ENCODE results near the gene ADAMTSL5. TPM values are rescaled to one million over a fixed set of nuclear protein-coding genes. Genes with fewer than 3 reads are reported as not detected.

ADAMTSL5 gene
- total RNA-seq, 1 experiment from 2014 or later, result 1.6 TPM

DNA sequence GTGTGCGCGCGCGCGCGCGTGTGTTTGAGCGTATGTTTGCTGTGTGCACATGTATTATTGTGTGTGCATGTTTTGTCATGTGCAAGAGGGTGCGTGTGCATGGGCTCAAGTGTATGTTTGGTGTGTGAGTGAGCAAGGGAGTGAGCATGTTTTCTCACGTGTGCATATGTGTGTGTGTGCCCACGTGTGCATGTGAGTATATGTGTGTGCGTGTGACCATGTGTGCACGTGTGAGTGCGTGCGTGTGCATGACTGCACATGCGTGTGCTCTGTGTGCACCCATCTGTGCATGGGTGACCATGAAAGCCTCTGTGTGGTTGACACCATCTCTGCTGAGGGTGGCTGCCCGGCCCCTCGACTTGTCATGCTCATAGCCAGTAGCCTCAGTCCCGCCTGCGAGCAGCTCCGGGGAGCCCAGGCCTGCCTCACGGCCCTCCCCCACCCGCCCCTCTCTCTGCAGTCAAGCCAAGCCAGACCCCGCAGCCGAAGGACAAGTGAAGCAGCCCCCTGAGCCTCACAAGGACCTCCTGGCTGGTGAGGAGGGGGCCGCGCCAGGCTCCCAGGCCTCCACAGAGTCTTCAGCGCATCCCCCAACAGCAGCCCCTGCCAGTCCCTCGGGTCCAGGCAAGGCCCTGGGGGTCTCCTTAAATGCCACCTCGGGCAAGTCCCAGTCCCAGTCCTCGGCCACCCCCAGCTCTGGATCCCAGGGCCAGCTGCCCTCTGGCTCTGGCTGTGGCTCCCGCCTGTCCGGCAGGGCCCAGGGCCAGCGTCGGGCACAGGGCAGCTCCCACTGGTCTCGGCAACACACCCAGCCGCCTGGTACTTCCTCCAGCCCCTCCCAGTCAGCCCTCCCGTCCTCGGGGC lies 15.9 kb downstream of the ADAMTSL5 start:
- no peak for DNase-seq (ENCODE audit: low read depth)

DNA sequence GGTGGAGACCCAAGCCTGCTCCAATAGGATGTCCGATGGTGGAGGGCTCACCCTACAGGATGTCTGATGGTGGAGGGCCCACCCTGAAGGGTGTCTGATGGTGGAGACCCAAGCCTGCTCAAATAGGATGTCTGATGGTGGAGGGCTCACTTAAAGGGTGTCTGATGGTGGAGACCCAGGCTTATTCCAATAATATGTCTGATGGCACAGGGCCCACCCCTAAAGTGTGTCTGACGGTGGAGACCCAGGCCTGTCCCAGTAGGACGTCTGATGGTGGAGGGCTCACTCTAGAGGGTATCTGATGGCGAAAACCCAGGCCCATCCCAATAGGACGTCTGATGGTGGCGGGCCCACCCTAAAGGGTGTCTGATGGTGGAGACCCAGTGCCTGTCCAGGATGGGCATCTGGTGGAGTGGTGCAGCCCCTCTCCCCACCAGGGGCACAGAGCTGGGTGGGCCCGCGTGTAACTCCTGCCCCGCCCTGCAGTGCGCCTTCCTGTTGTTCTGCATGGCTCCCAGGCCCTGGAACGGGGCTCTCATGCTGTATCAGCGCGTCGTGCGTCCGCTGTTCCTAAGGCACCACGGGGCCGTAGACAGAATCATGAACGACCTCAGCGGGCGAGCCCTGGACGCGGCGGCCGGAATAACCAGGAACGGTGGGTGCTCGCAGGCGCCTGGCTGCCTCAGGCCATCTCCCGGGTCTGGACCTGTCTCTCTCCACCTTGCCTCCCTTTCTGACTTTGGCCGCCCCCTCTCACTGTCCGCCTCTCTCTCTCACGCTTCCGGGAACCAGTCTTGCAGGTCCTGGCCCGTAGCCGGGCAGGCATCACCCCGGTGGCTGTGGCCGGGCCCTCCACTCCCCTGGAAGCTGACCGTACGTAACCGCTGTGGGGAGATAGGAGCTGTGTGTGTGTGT lies 16.8 kb downstream of the ADAMTSL5 start:
- DNase-seq (ENCODE audit: low read depth), result no peak

DNA sequence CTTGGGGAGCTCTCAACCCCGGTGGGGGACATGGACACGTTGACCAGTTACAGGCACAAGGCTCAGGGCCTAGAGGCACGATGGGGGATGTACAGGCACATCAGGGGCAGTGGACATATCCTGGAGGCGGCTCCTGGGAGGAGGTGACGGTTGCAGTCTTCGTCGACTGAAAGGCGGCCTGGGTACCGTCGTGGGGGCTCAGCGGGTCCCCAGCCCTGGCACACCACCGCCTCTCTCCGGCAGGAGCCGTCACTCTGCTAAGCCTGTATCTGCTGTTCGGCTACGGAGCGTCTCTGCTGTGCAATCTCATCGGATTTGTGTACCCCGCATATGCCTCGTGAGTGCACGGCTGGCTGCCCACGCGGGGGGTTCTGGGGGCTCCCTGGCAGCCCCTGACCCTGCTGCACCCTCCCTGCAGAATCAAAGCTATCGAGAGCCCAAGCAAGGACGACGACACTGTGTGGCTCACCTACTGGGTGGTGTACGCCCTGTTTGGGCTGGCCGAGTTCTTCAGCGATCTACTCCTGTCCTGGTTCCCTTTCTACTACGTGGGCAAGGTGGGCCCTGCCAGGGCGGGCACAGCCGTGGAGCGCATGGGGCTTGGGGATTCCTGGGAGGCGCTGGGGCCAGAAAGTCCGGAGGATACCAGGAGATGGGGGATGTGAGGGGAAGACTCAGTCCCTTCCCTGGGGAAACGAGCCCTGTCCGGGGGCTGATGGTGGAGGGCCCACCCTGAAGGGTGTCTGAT lies 17.6 kb downstream of the ADAMTSL5 start:
- DNase-seq (ENCODE audit: low read depth), result no peak

DNA sequence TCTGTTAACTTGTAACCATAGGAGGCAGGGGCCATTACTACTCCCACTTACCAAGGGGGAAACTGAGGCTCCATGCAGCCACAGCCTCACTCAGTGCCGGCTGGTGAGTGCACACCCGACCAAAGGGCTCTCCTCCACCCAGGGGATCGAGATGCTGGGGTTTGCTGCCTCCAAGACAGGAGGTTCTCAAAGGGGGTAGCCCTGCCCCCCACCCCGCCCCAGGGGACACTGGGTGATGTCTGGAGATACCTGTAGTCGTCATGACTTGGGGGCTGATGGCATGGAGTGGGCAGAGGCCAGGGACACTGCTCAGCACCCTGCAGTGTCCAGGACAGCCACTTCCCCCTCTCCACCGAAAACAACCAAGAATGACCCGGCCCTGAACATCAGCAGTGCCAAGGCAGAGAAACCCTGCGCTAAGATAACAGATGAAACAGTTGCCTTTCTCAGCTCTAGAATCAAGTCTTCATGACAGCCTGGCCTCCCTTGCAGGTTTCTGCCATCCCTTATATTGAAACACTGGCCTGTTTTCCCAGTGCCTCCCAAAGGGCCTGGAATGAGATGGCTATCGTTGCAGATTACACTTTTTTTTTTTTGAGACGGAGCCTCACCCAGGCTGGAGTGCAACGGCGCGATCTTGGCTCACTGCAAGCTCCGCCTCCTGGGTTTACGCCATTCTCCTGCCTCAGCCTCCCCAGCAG lies 18.6 kb downstream of the ADAMTSL5 start:
- no peak for DNase-seq (ENCODE audit: low read depth)

DNA sequence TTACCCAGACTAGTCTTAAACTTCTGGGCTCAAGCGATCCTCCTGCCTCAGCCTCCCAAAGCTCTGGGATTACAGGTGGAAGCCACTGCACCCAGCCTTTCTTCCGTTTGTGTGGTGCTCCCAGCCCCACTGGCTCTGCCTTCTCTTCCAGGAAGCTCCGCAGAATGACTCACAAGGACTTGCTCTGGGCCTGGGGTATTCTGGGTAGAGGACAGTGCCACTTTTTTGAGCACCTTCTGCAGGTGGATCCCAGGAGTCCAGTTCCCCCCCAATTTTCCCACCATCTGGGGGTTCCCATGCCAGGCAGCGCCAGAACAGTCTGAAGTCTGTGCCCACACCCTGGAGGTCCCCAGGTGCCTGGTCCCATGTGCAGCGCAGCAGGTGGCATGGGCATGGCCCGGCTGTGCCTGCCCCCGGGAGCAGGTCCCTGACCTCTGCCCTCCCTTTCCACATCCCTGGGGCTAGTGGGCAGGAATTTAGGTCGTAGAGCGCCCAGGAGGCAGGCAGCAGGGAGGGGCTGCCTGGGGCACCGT lies 20.3 kb downstream of the ADAMTSL5 start:
- no peak for DNase-seq (ENCODE audit: low read depth)

GRCh38 chr19:1491849-1492170 lies 21.0 kb downstream of the ADAMTSL5 start:
- DNase-seq (ENCODE audit: low read depth), result no peak

DNA sequence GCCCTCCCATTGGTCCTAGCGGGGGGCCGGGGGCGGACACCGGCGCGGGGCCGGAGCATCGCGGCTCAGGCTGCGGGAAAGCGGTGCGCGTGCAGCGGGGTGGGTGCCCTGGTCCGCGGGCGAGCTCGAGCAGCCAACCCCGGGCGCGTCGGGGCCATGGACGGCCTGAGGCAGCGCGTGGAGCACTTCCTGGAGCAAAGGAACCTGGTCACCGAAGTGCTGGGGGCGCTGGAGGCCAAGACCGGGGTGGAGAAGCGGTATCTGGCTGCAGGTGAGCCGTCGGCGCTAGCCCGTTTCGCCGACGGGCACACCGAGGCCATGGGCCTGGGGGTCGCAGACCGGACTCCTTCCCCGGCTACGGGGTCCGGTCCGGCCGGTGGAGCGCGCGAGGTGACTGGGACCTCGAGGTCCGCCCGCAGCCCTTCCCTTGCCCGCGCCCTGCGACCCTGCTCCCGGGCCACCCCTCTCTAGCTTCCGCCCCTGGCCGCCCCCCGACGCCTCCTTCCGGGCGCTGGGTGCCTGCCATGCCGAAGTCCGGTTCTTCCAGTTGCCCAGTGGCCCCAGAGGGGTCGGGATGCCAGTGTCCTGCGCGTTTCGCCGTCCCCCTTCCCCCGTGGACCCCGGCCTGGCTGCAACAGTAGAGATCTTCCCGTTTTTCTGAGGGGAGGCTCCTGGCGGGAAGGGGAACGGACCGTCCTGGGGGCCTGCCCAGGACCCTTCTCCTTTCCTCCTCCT lies 21.5 kb downstream of the ADAMTSL5 start, which contains the start of gene REEP6:
Gene REEP6, plus strand, starts transcription at position 68 of the 735 bp plus-strand sequence. Its CDS starts 89 bp downstream, at position 157.
- no peak for DNase-seq (ENCODE audit: low read depth)

DNA sequence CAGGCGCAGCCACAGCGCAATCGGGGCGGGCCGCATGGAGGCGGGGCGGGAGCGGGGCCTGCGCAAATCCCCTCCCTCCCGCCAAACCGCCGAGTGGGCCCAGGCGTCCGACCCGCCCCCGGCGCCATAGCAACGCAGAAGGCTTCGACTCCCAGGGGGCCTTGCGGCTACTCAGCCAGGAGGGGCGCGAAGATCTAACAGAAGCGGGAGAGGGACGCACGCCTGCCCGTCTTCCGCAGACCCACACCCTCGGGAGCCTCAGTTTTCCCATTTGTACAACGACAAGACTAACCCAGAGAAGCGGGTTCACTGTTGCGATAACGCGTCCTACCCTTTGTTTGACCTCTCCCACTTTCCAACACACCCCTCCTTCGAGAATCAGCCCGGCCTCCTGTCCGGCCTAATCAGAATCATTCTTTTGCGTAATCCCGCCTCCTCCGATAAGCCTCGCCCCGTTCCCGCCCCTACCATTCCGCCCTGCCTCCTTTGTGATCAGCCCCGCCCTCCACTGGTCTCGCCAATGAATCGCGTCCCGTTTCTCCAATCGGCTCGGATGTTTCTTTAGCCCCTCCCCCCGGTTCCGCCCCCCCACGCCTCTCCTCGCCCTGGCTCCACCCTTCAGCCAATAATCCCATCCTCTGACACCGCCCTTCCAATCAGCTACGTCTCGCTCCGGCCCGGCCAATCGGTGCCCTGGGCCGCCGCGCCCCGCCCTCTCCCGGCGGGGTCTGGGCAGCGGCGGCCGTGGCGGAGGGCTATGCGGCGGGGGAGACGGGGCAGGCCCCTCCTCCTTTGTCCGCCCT lies 22.3 kb downstream of the ADAMTSL5 start, which contains the start of gene PCSK4:
Gene PCSK4, minus strand, starts transcription at position 40 of the 803 bp plus-strand sequence. Its CDS starts 4 bp downstream, at position 36.
- DNase-seq (ENCODE audit: low read depth), result peak; percentile 97

GRCh38 chr19:1489463-1490310 lies 23.1 kb downstream of the ADAMTSL5 start:
- no peak for DNase-seq (ENCODE audit: low read depth)

DNA sequence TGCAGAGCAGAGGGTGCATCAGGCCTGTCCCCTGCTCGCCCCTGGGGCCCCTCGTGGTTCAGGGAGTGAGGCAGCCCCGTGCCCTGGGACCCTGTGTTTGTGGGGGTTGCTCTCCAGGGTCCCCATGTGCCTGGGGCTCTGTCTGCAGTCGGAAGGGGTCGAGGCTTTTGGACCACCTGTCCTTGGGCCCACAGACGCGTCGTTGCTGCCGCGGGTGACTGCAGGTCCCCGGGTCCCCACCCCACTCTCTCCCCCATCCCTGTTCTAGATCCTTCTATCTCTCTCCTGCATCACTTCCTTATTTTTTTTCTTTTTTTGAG lies 24.6 kb downstream of the ADAMTSL5 start:
- DNase-seq (ENCODE audit: low read depth), result no peak

DNA sequence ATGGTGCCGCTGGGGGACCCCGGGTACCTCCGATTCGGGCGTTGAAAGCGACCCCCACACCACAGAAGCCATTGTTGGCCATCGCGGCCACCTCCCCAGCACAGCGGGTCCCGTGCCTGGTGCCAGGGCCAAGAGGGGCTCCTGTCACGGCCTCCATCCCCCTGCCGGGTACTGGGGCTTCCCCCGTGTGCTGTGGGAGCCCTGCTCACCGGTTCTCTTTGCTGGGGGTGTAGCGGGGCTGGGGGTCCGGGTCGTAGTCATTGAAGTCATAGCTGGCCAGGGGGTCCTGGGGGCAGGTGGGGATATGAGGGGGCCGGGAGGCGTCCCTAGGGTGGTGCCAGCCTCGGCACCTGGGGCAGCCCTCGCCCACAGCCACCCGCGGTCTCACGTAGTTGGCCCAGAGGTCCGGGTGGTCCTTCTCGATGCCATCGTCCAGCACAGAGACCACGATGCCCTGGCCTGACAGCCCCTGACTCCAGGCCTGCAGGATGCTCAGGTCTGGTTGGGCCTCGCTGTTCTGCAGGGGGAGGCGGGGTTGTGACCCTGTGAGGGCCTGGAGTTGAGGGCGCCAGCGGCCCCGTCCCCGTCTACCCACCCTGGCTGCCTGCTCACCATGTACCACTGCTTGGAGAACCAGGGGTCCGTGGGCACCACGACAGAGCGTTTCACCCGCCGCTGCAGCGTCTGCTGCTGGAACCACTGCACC lies 25.1 kb downstream of the ADAMTSL5 start:
- no peak for DNase-seq (ENCODE audit: low read depth)

DNA sequence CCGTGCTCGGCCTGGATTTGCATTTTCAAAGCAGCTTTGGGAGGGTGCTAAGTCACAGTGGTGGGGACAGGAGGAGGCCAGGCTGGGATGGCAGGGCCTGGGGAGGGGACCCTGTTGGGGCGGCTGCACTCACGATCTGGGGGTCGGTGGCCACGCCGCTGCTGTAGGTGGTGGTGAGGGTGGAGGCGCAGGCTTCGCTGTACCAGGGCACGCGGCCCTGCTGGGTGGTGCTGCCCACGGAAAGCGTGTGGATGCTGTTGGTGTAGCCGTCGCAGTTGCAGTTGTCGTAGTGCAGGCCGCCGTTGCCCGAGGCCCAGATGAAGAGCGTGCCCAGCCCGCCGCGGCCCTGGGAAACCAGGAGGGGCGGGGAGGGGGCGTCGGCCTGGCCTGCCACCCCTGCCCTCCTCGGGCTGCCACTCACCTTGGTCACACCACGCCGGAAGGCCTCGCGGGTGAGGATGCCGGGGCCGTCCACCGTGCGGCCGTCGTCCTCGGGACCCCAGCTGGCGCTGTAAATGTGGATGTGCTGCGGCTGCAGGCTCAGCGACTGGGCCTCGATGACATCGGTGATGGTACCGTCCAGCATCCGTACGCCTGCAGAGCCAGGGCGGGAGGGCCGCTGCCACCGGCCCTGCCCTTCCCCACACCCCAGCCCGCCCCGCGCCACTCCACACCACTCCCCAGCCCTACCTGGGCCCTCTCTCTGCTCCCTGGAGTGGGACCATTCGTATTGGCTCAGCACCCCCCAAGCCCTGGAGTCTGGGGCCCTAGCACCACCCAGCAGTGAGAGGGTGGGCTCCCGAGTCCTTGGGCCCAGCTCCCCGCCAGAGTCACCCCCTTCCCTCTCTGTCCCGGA lies 25.9 kb downstream of the ADAMTSL5 start:
- no peak for DNase-seq (ENCODE audit: low read depth)

DNA sequence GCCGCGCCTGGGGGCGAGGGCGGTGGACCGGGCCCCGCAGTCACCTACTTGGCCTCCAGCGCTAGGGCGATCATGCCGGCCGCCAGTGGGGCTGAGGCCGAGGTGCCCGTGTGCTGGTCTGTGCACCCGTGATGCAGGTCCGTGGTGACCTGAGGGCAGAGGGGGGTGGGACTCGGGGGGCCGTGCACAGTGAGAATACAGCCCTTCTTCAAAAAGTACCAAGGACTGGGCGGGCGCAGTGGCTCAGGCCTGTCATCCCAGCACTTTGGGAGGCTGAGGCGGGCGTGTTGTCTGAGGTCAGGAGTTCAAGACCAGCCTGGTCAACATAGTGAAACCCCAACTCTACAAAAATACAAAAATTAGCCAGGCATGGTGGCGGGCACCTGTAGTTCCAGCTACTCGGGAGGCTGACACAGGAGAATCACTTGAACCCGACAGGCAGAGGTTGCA lies 28.8 kb downstream of the ADAMTSL5 start:
- DNase-seq (ENCODE audit: low read depth), result no peak

DNA sequence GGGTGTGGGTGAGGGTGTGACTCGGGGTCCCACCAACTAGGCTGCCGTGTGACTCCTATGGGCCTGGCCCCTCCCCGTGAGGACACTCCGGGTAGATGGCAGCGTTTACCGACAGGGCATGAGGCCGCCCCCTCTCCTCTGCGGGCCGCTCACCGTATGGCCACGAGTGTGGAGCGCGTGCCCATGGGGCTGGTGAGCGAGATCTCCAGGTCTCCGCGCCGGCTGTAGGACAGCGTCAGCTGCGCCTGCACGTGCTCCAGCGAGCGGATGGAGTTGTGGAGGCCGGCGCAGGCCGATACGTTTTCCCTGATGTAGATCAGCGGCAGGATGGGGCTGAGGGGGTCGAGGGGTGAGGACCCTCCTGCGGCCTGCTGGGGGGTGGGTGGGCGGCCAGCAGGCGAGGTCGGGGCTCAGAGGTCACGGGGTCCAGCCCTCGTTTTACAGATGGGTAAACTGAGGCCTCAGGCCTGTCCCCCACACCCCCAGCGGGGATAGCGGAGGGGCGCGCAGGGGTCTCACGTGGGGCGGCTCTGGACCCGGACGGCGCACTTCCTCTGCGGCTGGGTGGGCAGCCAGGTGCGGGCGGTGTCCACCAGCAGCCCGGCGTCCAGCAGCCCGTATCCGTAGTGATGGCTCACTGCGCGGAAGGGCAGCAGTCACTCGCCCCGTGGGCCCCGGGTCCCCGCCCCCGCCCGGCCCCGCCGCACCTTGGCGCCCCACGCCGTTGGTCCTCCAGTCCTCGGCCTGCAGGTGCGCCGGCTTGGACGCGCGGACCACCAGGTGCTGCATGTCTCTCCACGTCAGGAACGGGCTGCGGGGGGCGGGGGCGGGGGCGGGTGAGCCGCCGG lies 29.5 kb downstream of the ADAMTSL5 start:
- no peak for DNase-seq (ENCODE audit: low read depth)

- DNase-seq (ENCODE audit: low read depth), result no peak
These were observed 30.3 kb downstream of the ADAMTSL5 start for GRCh38 chr19:1482361-1483130.

Measured in RPMI7951 (cell line).